ENCODE measurements around the gene UMODL1.

Gene UMODL1

GRCh38 chr21:42058631-42059111 is 12.4 kb upstream of the UMODL1 start:
- no peak for TF ChIP-seq SPI1 (IDR thresholded peaks at IDR 0.05; ENCODE audit: borderline replicate concordance, low read depth)
- no peak for TF ChIP-seq POLR2AphosphoS5 (IDR thresholded peaks at IDR 0.05; ENCODE audit: low read depth)
- no peak for TF ChIP-seq GABPA (IDR thresholded peaks at IDR 0.05; ENCODE audit: low read depth)
- TF ChIP-seq, protein P1, sequence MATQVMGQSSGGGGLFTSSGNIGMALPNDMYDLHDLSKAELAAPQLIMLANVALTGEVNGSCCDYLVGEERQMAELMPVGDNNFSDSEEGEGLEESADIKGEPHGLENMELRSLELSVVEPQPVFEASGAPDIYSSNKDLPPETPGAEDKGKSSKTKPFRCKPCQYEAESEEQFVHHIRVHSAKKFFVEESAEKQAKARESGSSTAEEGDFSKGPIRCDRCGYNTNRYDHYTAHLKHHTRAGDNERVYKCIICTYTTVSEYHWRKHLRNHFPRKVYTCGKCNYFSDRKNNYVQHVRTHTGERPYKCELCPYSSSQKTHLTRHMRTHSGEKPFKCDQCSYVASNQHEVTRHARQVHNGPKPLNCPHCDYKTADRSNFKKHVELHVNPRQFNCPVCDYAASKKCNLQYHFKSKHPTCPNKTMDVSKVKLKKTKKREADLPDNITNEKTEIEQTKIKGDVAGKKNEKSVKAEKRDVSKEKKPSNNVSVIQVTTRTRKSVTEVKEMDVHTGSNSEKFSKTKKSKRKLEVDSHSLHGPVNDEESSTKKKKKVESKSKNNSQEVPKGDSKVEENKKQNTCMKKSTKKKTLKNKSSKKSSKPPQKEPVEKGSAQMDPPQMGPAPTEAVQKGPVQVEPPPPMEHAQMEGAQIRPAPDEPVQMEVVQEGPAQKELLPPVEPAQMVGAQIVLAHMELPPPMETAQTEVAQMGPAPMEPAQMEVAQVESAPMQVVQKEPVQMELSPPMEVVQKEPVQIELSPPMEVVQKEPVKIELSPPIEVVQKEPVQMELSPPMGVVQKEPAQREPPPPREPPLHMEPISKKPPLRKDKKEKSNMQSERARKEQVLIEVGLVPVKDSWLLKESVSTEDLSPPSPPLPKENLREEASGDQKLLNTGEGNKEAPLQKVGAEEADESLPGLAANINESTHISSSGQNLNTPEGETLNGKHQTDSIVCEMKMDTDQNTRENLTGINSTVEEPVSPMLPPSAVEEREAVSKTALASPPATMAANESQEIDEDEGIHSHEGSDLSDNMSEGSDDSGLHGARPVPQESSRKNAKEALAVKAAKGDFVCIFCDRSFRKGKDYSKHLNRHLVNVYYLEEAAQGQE (IDR thresholded peaks at IDR 0.05; ENCODE audit: insufficient replicate concordance, low read depth) = no peak
- TF ChIP-seq, protein P2, sequence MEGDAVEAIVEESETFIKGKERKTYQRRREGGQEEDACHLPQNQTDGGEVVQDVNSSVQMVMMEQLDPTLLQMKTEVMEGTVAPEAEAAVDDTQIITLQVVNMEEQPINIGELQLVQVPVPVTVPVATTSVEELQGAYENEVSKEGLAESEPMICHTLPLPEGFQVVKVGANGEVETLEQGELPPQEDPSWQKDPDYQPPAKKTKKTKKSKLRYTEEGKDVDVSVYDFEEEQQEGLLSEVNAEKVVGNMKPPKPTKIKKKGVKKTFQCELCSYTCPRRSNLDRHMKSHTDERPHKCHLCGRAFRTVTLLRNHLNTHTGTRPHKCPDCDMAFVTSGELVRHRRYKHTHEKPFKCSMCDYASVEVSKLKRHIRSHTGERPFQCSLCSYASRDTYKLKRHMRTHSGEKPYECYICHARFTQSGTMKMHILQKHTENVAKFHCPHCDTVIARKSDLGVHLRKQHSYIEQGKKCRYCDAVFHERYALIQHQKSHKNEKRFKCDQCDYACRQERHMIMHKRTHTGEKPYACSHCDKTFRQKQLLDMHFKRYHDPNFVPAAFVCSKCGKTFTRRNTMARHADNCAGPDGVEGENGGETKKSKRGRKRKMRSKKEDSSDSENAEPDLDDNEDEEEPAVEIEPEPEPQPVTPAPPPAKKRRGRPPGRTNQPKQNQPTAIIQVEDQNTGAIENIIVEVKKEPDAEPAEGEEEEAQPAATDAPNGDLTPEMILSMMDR (IDR thresholded peaks at IDR 0.05; ENCODE audit: insufficient read depth, low read length) = no peak
- Histone ChIP-seq H3K4me3 (replicated peaks; ENCODE audit: insufficient read depth, low read length) (no peak overlapping the region), H3K27ac (replicated peaks) (no peak overlapping the region), H3K27me3 (ENCODE audit: insufficient read depth, poor library complexity, severe bottlenecking) (no peaks in the 10 kb centered on the region)
- no peak for DNase-seq (ENCODE audit: low read depth in 1 of 2, low spot score in 1 of 2)

DNA sequence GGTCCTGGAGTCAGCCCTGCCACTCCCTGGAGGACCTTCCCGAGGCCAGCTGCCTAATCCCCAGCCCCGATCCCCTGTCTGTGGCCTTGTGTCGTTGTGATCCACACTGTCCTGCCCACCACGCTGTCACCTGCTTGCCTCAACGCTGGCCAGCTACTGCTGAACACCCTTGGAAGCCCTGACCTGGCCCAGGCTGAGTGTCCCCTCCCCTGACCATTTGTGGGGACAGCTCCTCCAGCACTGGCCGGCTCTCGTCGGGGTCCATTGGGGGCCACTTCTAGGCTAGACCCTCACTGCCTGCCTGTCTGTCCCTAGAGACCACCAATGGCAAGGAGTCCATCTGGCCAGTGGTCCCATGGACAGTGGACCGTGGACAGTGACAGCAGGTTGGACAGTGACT is 12.0 kb upstream of the UMODL1 start:
- no peak overlapping the region for H3K27ac ChIP-seq (replicated peaks)
- TF ChIP-seq, protein P1 (IDR thresholded peaks at IDR 0.05; ENCODE audit: insufficient replicate concordance, low read depth) = no peak
- TF ChIP-seq SPI1 (IDR thresholded peaks at IDR 0.05; ENCODE audit: borderline replicate concordance, low read depth) (no peak), POLR2AphosphoS5 (IDR thresholded peaks at IDR 0.05; ENCODE audit: low read depth) (no peak), GABPA (IDR thresholded peaks at IDR 0.05; ENCODE audit: low read depth) (no peak)
- TF ChIP-seq, protein P2 (IDR thresholded peaks at IDR 0.05; ENCODE audit: insufficient read depth, low read length) = no peak
- DNase-seq (ENCODE audit: low read depth in 1 of 2, low spot score in 1 of 2) = no peak
- no peaks in the 10 kb centered on the region for H3K27me3 ChIP-seq (ENCODE audit: insufficient read depth, poor library complexity, severe bottlenecking)
- no peak overlapping the region for H3K4me3 ChIP-seq (replicated peaks; ENCODE audit: insufficient read depth, low read length)

- no peak overlapping the region for H3K27ac ChIP-seq (replicated peaks)
- H3K27me3 ChIP-seq (ENCODE audit: insufficient read depth, poor library complexity, severe bottlenecking) = no peaks in the 10 kb centered on the region
- DNase-seq (ENCODE audit: low read depth in 1 of 2, low spot score in 1 of 2) = no peak
- H3K4me3 ChIP-seq (replicated peaks; ENCODE audit: insufficient read depth, low read length) = no peak overlapping the region
- TF ChIP-seq, protein P2 (IDR thresholded peaks at IDR 0.05; ENCODE audit: insufficient read depth, low read length) = no peak
- TF ChIP-seq POLR2AphosphoS5 (IDR thresholded peaks at IDR 0.05; ENCODE audit: low read depth) = no peak
- TF ChIP-seq SPI1 (IDR thresholded peaks at IDR 0.05; ENCODE audit: borderline replicate concordance, low read depth) = no peak
- TF ChIP-seq, protein P1 (IDR thresholded peaks at IDR 0.05; ENCODE audit: insufficient replicate concordance, low read depth) = no peak
- TF ChIP-seq GABPA (IDR thresholded peaks at IDR 0.05; ENCODE audit: low read depth) = no peak
Measured at GRCh38 chr21:42059721-42060120, 11.4 kb upstream of the UMODL1 start.
